Measurements from ENCODE around the gene KRT33B.
"Not testable (repeated sequence)": the region's sequence is repeated elsewhere in the genome, so short reads cannot be mapped to it uniquely, and the experiment has no call there.

The KRT33B gene

DNA sequence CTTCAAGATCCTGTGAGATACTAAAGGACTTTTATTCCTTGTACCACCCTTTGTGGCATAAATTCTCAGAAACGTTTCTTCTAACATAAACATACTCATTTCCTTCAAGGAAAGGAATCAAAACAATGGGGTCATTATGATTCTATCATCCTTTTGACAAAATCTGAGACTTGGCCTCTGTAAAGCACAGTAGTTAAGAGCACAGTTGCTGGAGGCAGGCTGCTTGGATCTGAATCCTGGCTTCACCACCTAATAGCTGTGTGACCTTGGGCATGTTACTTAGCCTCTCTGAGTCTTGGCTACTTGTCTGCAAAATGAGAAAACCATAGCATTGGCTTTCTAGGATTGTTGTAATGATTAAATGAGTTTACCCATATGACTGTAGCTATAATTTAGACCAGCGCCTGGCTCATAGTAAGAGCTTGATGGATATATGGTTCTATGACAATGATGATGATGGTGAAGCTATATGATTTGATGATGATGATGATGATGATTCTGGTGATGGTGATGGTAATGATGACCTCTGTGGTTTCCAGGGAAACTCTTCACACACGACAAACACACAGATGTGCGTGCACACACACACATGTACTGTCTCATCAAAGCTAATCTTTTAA lies 33.9 kb upstream of the KRT33B start:
- H3K27me3 ChIP-seq (ENCODE audit: insufficient read depth, insufficient read length) = no peaks in the 10 kb centered on the region
- no peak for DNase-seq (ENCODE audit: low read depth, low spot score)
- no peak overlapping the region for H3K9ac ChIP-seq (ENCODE audit: insufficient read length, low read depth)
- H3K4me3 ChIP-seq (ENCODE audit: insufficient read length, low read depth) = no peak overlapping the region
- TF ChIP-seq YY1 (IDR thresholded peaks at IDR 0.05; ENCODE audit: insufficient read depth, insufficient read length) (no peak), ZNF274 (IDR thresholded peaks at IDR 0.05; ENCODE audit: low read depth, low read length) (no peak), SUZ12 (IDR thresholded peaks at IDR 0.05; ENCODE audit: extremely low read depth, insufficient read depth, insufficient read length) (no peak)
- H3K36me3 ChIP-seq (ENCODE audit: insufficient read depth, insufficient read length, low read length) = no peaks in the 10 kb centered on the region
- no peaks in the 10 kb centered on the region for H3K4me1 ChIP-seq (ENCODE audit: insufficient read depth, insufficient read length)
- H3K9me3 ChIP-seq (ENCODE audit: insufficient read depth, low read length) = no peaks in the 10 kb centered on the region

DNA sequence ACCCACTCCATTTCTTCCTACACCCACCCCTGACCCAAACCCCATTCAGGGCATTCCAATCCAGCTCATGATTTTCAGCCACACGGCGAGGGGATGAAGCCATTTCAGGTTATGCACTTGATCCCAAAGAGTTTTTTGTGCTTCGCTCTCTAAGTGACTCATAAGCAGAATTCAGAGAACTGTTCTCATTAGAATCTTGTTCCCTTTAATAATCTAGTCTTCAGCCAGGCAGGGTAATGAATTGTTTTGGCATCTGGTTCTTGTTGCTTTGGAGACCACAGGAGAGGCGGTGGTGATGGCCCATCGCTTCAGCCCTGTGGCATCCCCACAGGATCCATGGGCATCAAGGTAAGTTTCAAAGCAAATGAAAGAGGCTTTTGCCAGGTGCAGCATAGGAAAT lies 32.5 kb upstream of the KRT33B start:
- TF ChIP-seq SUZ12 (IDR thresholded peaks at IDR 0.05; ENCODE audit: extremely low read depth, insufficient read depth, insufficient read length) (no peak), ZNF274 (IDR thresholded peaks at IDR 0.05; ENCODE audit: low read depth, low read length) (no peak), YY1 (IDR thresholded peaks at IDR 0.05; ENCODE audit: insufficient read depth, insufficient read length) (no peak)
- Histone ChIP-seq H3K9ac (ENCODE audit: insufficient read length, low read depth) (no peak overlapping the region), H3K4me1 (ENCODE audit: insufficient read depth, insufficient read length) (no peaks in the 10 kb centered on the region), H3K27me3 (ENCODE audit: insufficient read depth, insufficient read length) (no peaks in the 10 kb centered on the region), H3K9me3 (ENCODE audit: insufficient read depth, low read length) (no peaks in the 10 kb centered on the region), H3K36me3 (ENCODE audit: insufficient read depth, insufficient read length, low read length) (no peaks in the 10 kb centered on the region), H3K4me3 (ENCODE audit: insufficient read length, low read depth) (no peak overlapping the region)
- no peak for DNase-seq (ENCODE audit: low read depth, low spot score)

DNA sequence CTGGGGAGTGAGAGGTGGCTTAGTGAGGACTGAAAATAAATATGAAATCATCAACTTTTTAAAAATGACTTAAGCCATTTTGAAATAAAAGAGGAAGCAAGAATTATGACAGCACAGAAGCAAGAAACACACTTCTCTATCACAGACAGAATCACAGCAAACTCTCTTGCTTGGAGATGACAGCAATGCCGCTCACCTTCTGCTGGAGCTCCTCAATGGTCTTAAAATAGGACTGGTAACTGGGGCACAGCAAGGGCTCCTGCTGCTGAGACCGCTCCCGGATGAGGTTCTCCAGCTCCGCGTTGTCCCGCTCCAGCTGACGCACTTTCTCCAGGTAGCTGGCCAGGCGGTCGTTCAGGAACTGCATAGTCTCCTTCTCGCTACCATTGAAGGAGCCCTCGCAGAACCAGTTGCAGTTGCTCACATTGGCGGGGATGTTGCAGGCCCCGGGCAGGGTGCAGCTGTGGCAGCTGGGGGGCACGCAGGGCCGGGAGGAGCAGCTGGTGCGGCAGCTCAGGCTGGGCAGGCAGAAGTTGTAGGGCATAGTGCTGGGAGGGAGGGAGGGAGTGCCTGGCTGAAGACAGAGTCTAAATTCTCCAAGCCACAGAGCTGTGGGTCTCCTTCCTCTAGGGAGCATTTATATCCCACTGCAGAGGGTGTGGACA lies 27.5 kb upstream of the KRT33B start, which contains the start of gene KRT31:
TSS of gene KRT31 (minus strand) at position 613 of the 665 bp plus-strand sequence. CDS start at position 544, 69 bp downstream.
- TF ChIP-seq ZNF274 (IDR thresholded peaks at IDR 0.05; ENCODE audit: low read depth, low read length) (no peak), YY1 (IDR thresholded peaks at IDR 0.05; ENCODE audit: insufficient read depth, insufficient read length) (no peak), SUZ12 (IDR thresholded peaks at IDR 0.05; ENCODE audit: extremely low read depth, insufficient read depth, insufficient read length) (no peak)
- no peaks in the 10 kb centered on the region for H3K36me3 ChIP-seq (ENCODE audit: insufficient read depth, insufficient read length, low read length)
- no peak within 1 kb of the TSS for H3K9ac ChIP-seq (ENCODE audit: insufficient read length, low read depth)
- no peaks in the 10 kb centered on the region for H3K9me3 ChIP-seq (ENCODE audit: insufficient read depth, low read length)
- H3K27me3 ChIP-seq (ENCODE audit: insufficient read depth, insufficient read length) = no peaks in the 10 kb centered on the region
- H3K4me1 ChIP-seq (ENCODE audit: insufficient read depth, insufficient read length) = no peaks in the 10 kb centered on the region
- DNase-seq (ENCODE audit: low read depth, low spot score) = no peak
- no peak within 1 kb of the TSS for H3K4me3 ChIP-seq (ENCODE audit: insufficient read length, low read depth)

DNA sequence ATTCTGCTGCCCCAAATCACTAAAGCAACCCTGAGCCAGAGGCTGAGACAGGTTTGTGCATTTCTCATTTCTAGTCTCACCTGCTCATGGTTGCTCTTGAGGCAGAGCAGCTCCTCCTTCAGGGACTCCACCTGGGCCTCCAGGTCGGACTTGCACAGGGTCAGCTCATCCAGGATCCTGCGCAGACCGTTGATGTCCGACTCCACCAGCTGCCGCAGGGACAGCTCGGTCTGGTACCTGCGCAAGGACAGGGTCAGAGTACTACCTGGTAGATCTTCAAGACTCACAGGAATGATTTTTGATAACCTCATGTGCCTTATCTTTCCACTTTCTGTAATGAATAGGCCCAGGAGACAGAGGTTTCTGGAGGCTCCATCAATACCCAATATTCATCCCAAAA lies 26.7 kb upstream of the KRT33B start:
- Histone ChIP-seq H3K9me3 (ENCODE audit: insufficient read depth, low read length) (no peaks in the 10 kb centered on the region), H3K36me3 (ENCODE audit: insufficient read depth, insufficient read length, low read length) (no peaks in the 10 kb centered on the region), H3K4me3 (ENCODE audit: insufficient read length, low read depth) (no peak overlapping the region), H3K4me1 (ENCODE audit: insufficient read depth, insufficient read length) (no peaks in the 10 kb centered on the region), H3K9ac (ENCODE audit: insufficient read length, low read depth) (no peak overlapping the region), H3K27me3 (ENCODE audit: insufficient read depth, insufficient read length) (no peaks in the 10 kb centered on the region)
- TF ChIP-seq YY1 (IDR thresholded peaks at IDR 0.05; ENCODE audit: insufficient read depth, insufficient read length) (no peak), SUZ12 (IDR thresholded peaks at IDR 0.05; ENCODE audit: extremely low read depth, insufficient read depth, insufficient read length) (no peak), ZNF274 (IDR thresholded peaks at IDR 0.05; ENCODE audit: low read depth, low read length) (no peak)
- DNase-seq (ENCODE audit: low read depth, low spot score) = no peak

DNA sequence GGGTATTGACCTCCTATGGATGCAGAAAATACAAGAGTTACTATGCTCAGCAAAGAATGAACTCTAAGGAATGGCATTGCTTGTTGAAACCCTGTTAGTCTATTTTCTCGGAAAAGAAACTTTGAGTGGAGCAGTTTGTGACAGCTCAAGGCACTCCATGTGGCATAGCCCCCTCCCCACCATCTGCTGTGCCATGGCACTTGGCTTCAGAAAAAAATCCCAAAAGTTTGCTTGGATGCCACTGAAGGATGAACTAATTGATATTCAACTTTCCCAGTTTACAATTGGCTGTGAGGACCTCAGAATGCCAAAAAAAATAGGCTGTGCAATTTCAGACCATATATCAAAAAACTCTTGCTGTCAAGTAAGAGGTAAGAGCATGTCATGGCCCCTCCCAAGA lies 26.0 kb upstream of the KRT33B start:
- TF ChIP-seq YY1 (IDR thresholded peaks at IDR 0.05; ENCODE audit: insufficient read depth, insufficient read length) = no peak
- TF ChIP-seq SUZ12 (IDR thresholded peaks at IDR 0.05; ENCODE audit: extremely low read depth, insufficient read depth, insufficient read length) = no peak
- TF ChIP-seq ZNF274 (IDR thresholded peaks at IDR 0.05; ENCODE audit: low read depth, low read length) = no peak
- no peaks in the 10 kb centered on the region for H3K36me3 ChIP-seq (ENCODE audit: insufficient read depth, insufficient read length, low read length)
- no peak overlapping the region for H3K9ac ChIP-seq (ENCODE audit: insufficient read length, low read depth)
- no peaks in the 10 kb centered on the region for H3K4me1 ChIP-seq (ENCODE audit: insufficient read depth, insufficient read length)
- H3K9me3 ChIP-seq (ENCODE audit: insufficient read depth, low read length) = no peaks in the 10 kb centered on the region
- DNase-seq (ENCODE audit: low read depth, low spot score) = no peak
- H3K27me3 ChIP-seq (ENCODE audit: insufficient read depth, insufficient read length) = no peaks in the 10 kb centered on the region
- no peak overlapping the region for H3K4me3 ChIP-seq (ENCODE audit: insufficient read length, low read depth)

DNA sequence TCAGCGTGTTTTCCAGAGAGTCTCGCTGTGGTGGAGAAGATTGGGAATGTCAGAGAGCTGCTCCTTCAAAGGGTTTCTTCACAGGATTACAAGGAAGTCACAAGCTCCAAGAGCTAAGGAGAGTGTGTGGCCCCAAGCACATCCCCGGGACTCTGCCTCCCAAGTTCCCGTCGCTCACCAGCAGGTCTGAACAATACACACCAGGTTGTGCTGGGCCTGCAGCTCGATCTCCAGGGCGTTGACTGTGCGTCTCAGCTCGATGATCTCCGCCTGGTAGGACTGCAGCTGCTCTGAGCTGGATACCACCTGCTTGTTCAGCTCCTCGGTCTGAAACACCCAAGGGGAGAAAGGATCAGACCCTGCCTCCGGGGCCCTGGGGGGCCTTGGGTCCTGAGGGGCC lies 25.4 kb upstream of the KRT33B start:
- H3K36me3 ChIP-seq (ENCODE audit: insufficient read depth, insufficient read length, low read length); H3K27me3 ChIP-seq (ENCODE audit: insufficient read depth, insufficient read length); H3K4me1 ChIP-seq (ENCODE audit: insufficient read depth, insufficient read length); H3K9me3 ChIP-seq (ENCODE audit: insufficient read depth, low read length); H3K4me3 ChIP-seq (ENCODE audit: insufficient read length, low read depth); H3K9ac ChIP-seq (ENCODE audit: insufficient read length, low read depth); DNase-seq (ENCODE audit: low read depth, low spot score): not testable (repeated sequence)

DNA sequence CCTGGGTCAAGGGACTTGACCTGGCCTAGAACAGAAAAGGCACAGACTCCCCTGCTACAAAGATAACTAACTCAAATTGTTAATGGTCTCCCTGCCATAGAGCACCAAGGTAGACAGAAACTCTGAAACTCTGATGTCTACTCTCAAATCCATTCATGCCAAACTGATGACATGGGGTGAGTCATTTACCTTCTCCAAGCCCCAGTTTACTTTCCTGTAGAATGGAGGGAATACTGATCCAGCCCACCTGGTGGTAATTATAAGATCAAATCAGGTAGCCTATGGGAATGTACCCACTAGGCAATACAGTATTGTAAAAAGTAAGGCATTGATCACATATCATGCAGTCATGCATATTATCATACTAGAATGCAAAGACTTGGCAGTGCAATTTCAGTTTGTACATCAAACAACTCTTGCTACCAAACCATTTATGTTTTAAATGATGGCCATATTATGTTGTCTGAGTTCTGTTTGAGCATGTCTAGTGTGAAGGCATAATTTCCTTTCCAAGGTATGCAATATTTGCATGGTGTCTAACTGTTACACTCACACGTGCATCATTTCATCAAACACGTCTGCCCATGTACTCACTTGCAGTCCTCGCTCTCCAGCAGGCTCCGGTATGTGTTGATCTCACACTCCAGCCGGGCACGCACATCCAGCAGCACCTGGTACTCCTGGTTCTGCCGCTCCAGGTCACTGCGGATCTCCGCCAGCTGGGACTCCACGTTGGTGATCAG lies 24.8 kb upstream of the KRT33B start:
- Histone ChIP-seq H3K4me3 (ENCODE audit: insufficient read length, low read depth) (no peak overlapping the region), H3K4me1 (ENCODE audit: insufficient read depth, insufficient read length) (no peaks in the 10 kb centered on the region), H3K36me3 (ENCODE audit: insufficient read depth, insufficient read length, low read length) (no peaks in the 10 kb centered on the region), H3K27me3 (ENCODE audit: insufficient read depth, insufficient read length) (no peaks in the 10 kb centered on the region), H3K9me3 (ENCODE audit: insufficient read depth, low read length) (no peaks in the 10 kb centered on the region), H3K9ac (ENCODE audit: insufficient read length, low read depth) (no peak overlapping the region)
- TF ChIP-seq SUZ12 (IDR thresholded peaks at IDR 0.05; ENCODE audit: extremely low read depth, insufficient read depth, insufficient read length) (no peak), YY1 (IDR thresholded peaks at IDR 0.05; ENCODE audit: insufficient read depth, insufficient read length) (no peak), ZNF274 (IDR thresholded peaks at IDR 0.05; ENCODE audit: low read depth, low read length) (no peak)
- DNase-seq (ENCODE audit: low read depth, low spot score) = no peak
